Measurements from ENCODE around the gene GPR6. TPM values are rescaled to one million over a fixed set of nuclear protein-coding genes. Genes with fewer than 3 reads are reported as not detected.

The GPR6 gene
- total and polyA plus RNA-seq, 2 experiments from 2014 or later = not detected

GRCh38 chr6:109979033-109979921 is 1.2 kb downstream of the GPR6 start:
- Histone ChIP-seq H3K9me3 (ENCODE audit: low read depth) (no peaks in the 10 kb centered on the region), H3K27me3 (peaks cover 85% of the 10 kb centered on the region), H3K4me1 (ENCODE audit: low read depth) (peaks cover 4% of the 10 kb centered on the region), H3K27ac (no peak overlapping the region), H3K36me3 (no peaks in the 10 kb centered on the region), H3K4me3 (no peak overlapping the region)
- peak in 1 of 2 donors; percentile 35 for DNase-seq (ENCODE audit: low read depth in 1 of 2, low spot score in 1 of 2)
- TF ChIP-seq CTCF (IDR thresholded peaks at IDR 0.05; ENCODE audit: low read depth, low read length) = no peak

GRCh38 chr6:109984410-109984809 is 6.3 kb downstream of the GPR6 start:
- TF ChIP-seq CTCF (IDR thresholded peaks at IDR 0.05; ENCODE audit: low read depth, low read length) = no peak
- H3K27me3 ChIP-seq = peaks cover 35% of the 10 kb centered on the region
- DNase-seq (ENCODE audit: low read depth in 1 of 2, low spot score in 1 of 2) = no peak
- no peaks in the 10 kb centered on the region for H3K36me3 ChIP-seq
- no peaks in the 10 kb centered on the region for H3K9me3 ChIP-seq (ENCODE audit: low read depth)
- H3K4me1 ChIP-seq (ENCODE audit: low read depth) = no peaks in the 10 kb centered on the region
- no peak overlapping the region for H3K4me3 ChIP-seq
- H3K27ac ChIP-seq = no peak overlapping the region

DNA sequence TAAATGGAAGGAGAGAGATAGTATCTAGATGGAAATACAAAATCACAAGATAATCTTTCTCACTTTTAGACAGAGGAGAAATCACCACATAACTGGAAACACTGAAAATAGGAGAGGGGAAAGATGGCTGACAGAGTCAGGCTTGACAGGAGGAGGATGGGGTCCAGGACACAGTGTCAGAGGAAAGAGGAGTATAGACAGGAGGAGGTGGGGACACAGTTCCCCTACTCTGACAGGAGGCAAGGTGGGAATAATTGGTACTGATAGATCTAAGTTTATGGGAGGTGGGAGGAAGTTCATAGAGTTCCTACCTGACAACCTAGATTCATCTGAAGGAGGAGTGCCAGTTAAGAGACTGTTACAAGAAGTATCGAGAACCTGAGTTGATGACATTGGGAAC is 9.1 kb downstream of the GPR6 start:
- no peaks in the 10 kb centered on the region for H3K4me1 ChIP-seq (ENCODE audit: low read depth)
- H3K4me3 ChIP-seq = no peak overlapping the region
- no peaks in the 10 kb centered on the region for H3K36me3 ChIP-seq
- H3K27ac ChIP-seq = no peak overlapping the region
- peaks cover 7% of the 10 kb centered on the region for H3K27me3 ChIP-seq
- no peaks in the 10 kb centered on the region for H3K9me3 ChIP-seq (ENCODE audit: low read depth)
- no peak for DNase-seq (ENCODE audit: low read depth in 1 of 2, low spot score in 1 of 2)
- no peak for TF ChIP-seq CTCF (IDR thresholded peaks at IDR 0.05; ENCODE audit: low read depth, low read length)

DNA sequence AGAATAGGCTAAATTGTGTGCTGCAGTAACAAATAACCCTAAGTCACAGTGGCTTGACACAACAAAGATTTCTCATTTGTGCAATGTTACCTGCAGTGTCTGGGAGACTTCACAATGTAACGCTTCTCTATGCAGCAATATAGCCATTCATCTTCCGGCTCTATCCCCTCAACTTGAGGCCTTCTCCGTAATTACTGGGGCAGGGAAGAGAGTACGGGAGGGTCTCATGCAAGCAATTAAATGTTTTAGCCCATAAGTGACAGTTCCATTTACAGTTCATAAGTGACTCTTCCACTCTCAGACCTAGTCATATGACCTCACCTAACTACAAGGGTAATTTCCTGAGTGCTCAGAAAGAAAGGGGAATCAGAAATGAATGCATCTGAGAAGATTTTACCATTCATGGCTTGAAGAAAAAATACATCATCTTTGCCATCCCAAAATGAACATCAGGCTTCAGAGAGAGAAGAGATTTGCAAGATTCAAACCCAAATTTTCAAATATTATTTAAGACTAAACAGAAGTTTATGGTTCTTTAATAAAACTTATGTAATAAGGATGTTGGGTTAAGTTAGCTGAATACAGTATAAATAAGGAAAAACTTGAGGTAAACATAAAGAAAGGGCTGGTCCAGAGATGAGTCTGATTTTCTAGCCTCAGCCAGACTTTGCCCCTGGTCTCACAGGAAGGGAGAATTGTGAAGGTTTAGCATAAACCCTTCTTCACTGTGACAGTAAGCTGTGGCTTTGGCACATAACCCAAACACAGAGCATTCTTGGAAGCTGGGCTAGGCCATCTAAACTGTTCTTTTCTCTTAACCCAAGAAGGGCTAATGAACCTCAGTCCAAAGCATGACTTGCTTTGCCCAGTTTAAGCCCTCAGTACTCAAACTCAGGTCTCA is 13.3 kb downstream of the GPR6 start:
- Histone ChIP-seq H3K27me3 (no peaks in the 10 kb centered on the region), H3K4me1 (ENCODE audit: low read depth) (no peaks in the 10 kb centered on the region), H3K4me3 (no peak overlapping the region), H3K36me3 (no peaks in the 10 kb centered on the region), H3K9me3 (ENCODE audit: low read depth) (no peaks in the 10 kb centered on the region), H3K27ac (no peak overlapping the region)
- no peak for TF ChIP-seq CTCF (IDR thresholded peaks at IDR 0.05; ENCODE audit: low read depth, low read length)
- no peak for DNase-seq (ENCODE audit: low read depth in 1 of 2, low spot score in 1 of 2)

GRCh38 chr6:109998159-109998785 is 20.2 kb downstream of the GPR6 start:
- no peak for TF ChIP-seq CTCF (IDR thresholded peaks at IDR 0.05; ENCODE audit: low read depth, low read length)
- peak; percentile 21 to 46 for DNase-seq (ENCODE audit: low read depth in 1 of 2, low spot score in 1 of 2)
- Histone ChIP-seq H3K27me3 (no peaks in the 10 kb centered on the region), H3K4me3 (no peak overlapping the region), H3K9me3 (ENCODE audit: low read depth) (no peaks in the 10 kb centered on the region), H3K27ac (no peak overlapping the region), H3K36me3 (no peaks in the 10 kb centered on the region), H3K4me1 (ENCODE audit: low read depth) (no peaks in the 10 kb centered on the region)
